D721Med (cell line): ENCODE results near the gene SPG7.

Experiments
- DNase-seq: peaks from one replicate; pipeline ENCODE4 v3.0.0; 2011; ENCODE audit warnings: low spot score; ENCODE audit not compliant: insufficient read length
- FAIRE-seq: peaks from 2 replicates; lab custom pipeline; 2011; peaks lifted over from hg19 to GRCh38; lab: Jason Lieb, UNC
- CTCF ChIP-seq: IDR thresholded peaks from 2 replicates; pipeline ENCODE4 v1.5.1; 2012; ENCODE audit warnings: mild to moderate bottlenecking, control low read depth; ENCODE audit not compliant: insufficient read depth; ENCODE audit errors: missing control alignments

Gene SPG7

GRCh38 chr16:89546781-89547180, 38.6 kb downstream of the SPG7 start:
- DNase-seq, result no peak
- no peak for TF ChIP-seq CTCF
- FAIRE-seq, result no peak

- DNase-seq, result no peak
- no peak for TF ChIP-seq CTCF
- FAIRE-seq, result no peak
Measured at GRCh38 chr16:89547291-89547690, 39.1 kb downstream of the SPG7 start.

GRCh38 chr16:89547860-89548259, 39.7 kb downstream of the SPG7 start:
- no peak for TF ChIP-seq CTCF
- DNase-seq, result no peak
- no peak for FAIRE-seq

GRCh38 chr16:89548344-89549006, 40.3 kb downstream of the SPG7 start:
- no peak for TF ChIP-seq CTCF
- DNase-seq (no peak), FAIRE-seq (no peak)

- DNase-seq, result no peak
- FAIRE-seq, result no peak
- no peak for TF ChIP-seq CTCF
Measured at GRCh38 chr16:89549007-89549700, 41.0 kb downstream of the SPG7 start.

GRCh38 chr16:89550421-89551007, 42.3 kb downstream of the SPG7 start:
- no peak for FAIRE-seq
- no peak for TF ChIP-seq CTCF
- DNase-seq, result no peak

GRCh38 chr16:89552329-89552728, 44.1 kb downstream of the SPG7 start:
- FAIRE-seq (no peak), DNase-seq (no peak)
- TF ChIP-seq CTCF, result no peak
